BJ (cell line): ENCODE data around the gene S100A16. TPM values are rescaled to one million over a fixed set of nuclear protein-coding genes. Genes with fewer than 3 reads are reported as not detected.

ENCODE experiments used
- CTCF ChIA-PET: fragments of 350-600 bp; formaldehyde crosslinking; extraction: SDS; loops from one replicate; lab custom pipeline; 2021; ENCODE audit warnings: antibody characterized with exemption, inconsistent platforms; lab: Yijun Ruan, JAX
- POLR2A ChIA-PET: fragments of 300-600 bp; sonication (Branson Sonifier 250); formaldehyde crosslinking; extraction: SDS; loops from one replicate; lab custom pipeline; 2021; ENCODE audit warnings: antibody characterized with exemption; lab: Charles Lee
- DNase-seq: peaks from one replicate; pipeline ENCODE4 v3.0.0-alpha.2; 2011; ENCODE audit warnings: low read depth
- H3K27me3 ChIP-seq: 2 replicates; pipeline ENCODE4 v1.6.0; 2011; ENCODE audit warnings: low read length; ENCODE audit not compliant: control insufficient read depth, insufficient read depth
- H3K36me3 ChIP-seq: 2 replicates; pipeline ENCODE4 v1.5.1; 2011; ENCODE audit warnings: low read length; ENCODE audit not compliant: control insufficient read depth, insufficient read depth
- H3K4me3 ChIP-seq: 2 replicates; pipeline ENCODE4 v1.5.1; 2011; ENCODE audit warnings: low read depth, mild to moderate bottlenecking, control low read depth, low read length
- CTCF ChIP-seq: IDR thresholded peaks from 2 replicates; pipeline ENCODE4 v1.5.1; 2011; ENCODE audit warnings: low read depth, mild to moderate bottlenecking, control low read depth, inconsistent platforms, low read length, moderate library complexity; ENCODE audit not compliant: insufficient read depth
- polyA plus RNA-seq: library from polyadenylated mRNA; depleted of rRNA; stranded (reverse); fragments of >200 nt; gene quantifications from 2 replicates; pipeline ENCODE4 v1.2.3, GENCODE V29; 2011

Gene S100A16
- polyA plus RNA-seq, 1 experiment = 699 TPM

GRCh38 chr1:153638261-153638660, 25.3 kb upstream of the S100A16 start:
- no peaks in the 10 kb centered on the region for H3K27me3 ChIP-seq
- H3K4me3 ChIP-seq = no peak overlapping the region
- no peak for DNase-seq
- TF ChIP-seq CTCF = no peak
- CTCF ChIA-PET = interaction anchor here (1.3 to 1.4 kb wide), 2 partner anchors 9 to 128 kb away, joined by 4 to 5 read pairs; no protein-coding TSS in a partner anchor
- H3K36me3 ChIP-seq = peaks cover 26% of the 10 kb centered on the region
- POLR2A ChIA-PET = no interaction called here

- H3K36me3 ChIP-seq = peaks cover 18% of the 10 kb centered on the region
- CTCF ChIA-PET = interaction anchor here (0.6 kb wide), 1 partner anchor 223 kb away, joined by 3 read pairs; no protein-coding TSS in a partner anchor
- H3K27me3 ChIP-seq = no peaks in the 10 kb centered on the region
- no peak overlapping the region for H3K4me3 ChIP-seq
- no peak for DNase-seq
- TF ChIP-seq CTCF = no peak
- POLR2A ChIA-PET = no interaction called here
Observed at GRCh38 chr1:153636312-153636711, 23.4 kb upstream of the S100A16 start.

GRCh38 chr1:153635872-153636271, 22.9 kb upstream of the S100A16 start:
- Histone ChIP-seq H3K4me3 (no peak overlapping the region), H3K27me3 (no peaks in the 10 kb centered on the region), H3K36me3 (peaks cover 16% of the 10 kb centered on the region)
- ChIA-PET POLR2A (interaction anchor here (0.5 kb wide), 1 partner anchor 36 kb away, joined by 5 read pairs; no protein-coding TSS in a partner anchor), CTCF (interaction anchor here (0.6 to 1.4 kb wide), 3 partner anchors 15 to 284 kb away, joined by 3 to 4 read pairs (median 3); no protein-coding TSS in a partner anchor)
- no peak for TF ChIP-seq CTCF
- DNase-seq = no peak

- DNase-seq = peak; percentile 88
- Histone ChIP-seq H3K4me3 (peak within 1 kb of the TSS; percentile 80), H3K36me3 (peaks cover 12% of the 10 kb centered on the region), H3K27me3 (no peaks in the 10 kb centered on the region)
- TF ChIP-seq CTCF = no peak; the same call in 1 of the 2 replicates
- ChIA-PET POLR2A (interaction anchor here (0.6 to 1.5 kb wide), 5 partner anchors 13 to 101 kb away, joined by 3 to 8 read pairs (median 5); partner anchors contain the start of genes S100A16 and S100A6), CTCF (interaction anchor here (0.5 to 2.0 kb wide), 15 partner anchors 8 to 124 kb away, joined by 3 to 17 read pairs (median 4); partner anchors contain the start of gene S100A14)
Observed at GRCh38 chr1:153633754-153634665, 21.1 kb upstream of the S100A16 start, which contains the start of gene CHTOP. Gene CHTOP (plus strand): TSS chr1:153634066. CDS start chr1:153636589, 2,523 bp downstream.
